Umbilical cord (tissue), 2 donors: ENCODE measurements around the gene OR5F1. TPM values are rescaled to one million over a fixed set of nuclear protein-coding genes. Genes with fewer than 3 reads are reported as not detected.

ENCODE experiments used
- DNase-seq: peaks from one replicate; pipeline ENCODE4 v3.0.0-alpha.2; 2015; ENCODE audit warnings: low spot score
- total RNA-seq: library from RNA; depleted of rRNA; stranded (reverse); fragments of >200 nt; gene quantifications from one replicate; pipeline ENCODE4 v1.2.3, GENCODE V29; 2014; ENCODE audit warnings: low replicate concordance; ENCODE audit not compliant: insufficient read depth

Gene OR5F1
- total RNA-seq: 1.4 TPM

DNA sequence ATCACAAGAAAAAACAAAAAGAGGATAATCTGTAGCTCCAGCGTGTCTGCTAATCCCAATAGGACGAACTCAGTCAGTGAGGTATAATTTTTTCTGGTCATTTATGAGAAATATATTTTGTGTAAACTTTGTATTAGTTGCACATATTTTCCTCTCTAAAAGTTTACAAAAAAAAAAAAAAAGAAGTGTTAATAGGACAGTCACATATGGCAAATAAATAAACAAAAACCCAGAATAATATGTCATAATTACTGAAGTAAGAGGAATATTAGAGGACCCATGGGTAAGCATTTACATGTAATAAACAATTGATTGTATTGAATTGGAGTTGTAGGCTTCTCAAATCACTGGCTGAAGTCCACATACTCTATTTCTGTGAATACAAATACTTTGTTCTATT, at the start of gene OR5F1:
OR5F1 (minus strand) TSS at position 101 of the 400 bp plus-strand sequence; CDS start at position 101, 0 bp downstream.
- no peak for DNase-seq

DNA sequence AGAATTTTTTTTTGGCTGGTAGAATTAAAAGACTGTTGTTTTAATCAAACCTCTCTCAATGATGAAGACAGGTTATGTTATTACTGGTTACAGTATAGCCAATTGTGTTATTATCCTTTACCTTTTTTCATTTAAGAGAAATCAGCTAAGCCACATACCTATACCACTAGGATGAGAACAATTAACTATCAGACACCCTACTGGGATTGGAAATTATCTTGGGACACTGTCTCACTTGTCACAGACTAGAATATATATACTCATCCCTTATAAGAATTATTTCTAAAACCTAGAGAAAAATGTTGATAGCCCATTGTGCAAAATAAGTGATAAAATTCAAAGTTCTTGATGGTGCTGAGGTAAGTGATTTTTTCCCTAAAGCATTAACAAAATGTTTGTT, 32.9 kb upstream of the OR5F1 start, which contains the start of gene OR5AS1:
OR5AS1 (plus strand) TSS at position 301 of the 400 bp plus-strand sequence. CDS start 2,765 bp downstream, outside the sequence.
- DNase-seq: no peak

GRCh38 chr11:56013805-56014204, 19.4 kb upstream of the OR5F1 start:
- no peak for DNase-seq

- no peak for DNase-seq
Observed at GRCh38 chr11:56010716-56011115, 16.3 kb upstream of the OR5F1 start.

DNA sequence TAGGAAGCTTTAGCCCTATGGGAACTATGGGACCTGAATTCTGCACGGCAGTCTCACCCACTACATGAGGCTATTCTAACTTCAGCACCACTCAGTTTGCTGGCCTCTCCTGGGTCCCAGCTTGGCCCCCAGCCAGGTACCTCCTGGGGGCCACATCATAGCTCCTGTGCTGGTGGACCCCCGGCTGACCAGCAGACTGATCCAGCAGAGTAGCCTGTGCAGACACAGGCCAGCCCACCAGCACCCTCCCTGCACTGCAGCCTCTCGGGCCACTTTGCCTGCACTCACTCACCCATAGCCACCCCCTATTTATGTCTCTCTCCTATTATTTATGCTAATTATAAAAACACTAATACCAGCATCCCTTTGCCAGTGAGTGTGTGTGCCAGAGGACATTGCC, 23.5 kb downstream of the OR5F1 start:
- no peak for DNase-seq

DNA sequence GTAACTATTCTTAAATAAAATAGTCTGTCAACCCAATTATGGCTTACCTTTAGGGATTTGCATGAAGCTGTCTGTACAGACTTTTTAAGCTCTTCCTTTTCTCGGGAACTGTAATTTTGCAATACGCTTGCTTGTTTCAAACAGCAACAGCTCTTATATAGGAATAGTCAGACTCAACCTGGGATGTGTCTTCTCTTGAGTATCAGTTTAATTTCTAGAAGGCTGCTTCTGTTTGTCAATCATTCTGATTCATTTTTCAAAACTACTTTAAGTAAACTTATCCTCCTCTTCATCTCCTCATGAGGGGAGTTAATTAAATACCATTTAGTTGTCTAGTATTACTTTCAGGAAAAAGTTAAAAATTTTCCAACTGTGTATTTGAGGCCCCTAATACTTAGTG, 24.6 kb downstream of the OR5F1 start, which contains the start of gene OR10AG1:
OR10AG1 (minus strand) TSS at position 101 of the 400 bp plus-strand sequence; CDS start at position 63, 38 bp downstream.
- no peak for DNase-seq

GRCh38 chr11:55967914-55968313, 26.5 kb downstream of the OR5F1 start:
- no peak for DNase-seq

- no peak for DNase-seq
Observed at GRCh38 chr11:55966391-55966790, 28.0 kb downstream of the OR5F1 start.

DNA sequence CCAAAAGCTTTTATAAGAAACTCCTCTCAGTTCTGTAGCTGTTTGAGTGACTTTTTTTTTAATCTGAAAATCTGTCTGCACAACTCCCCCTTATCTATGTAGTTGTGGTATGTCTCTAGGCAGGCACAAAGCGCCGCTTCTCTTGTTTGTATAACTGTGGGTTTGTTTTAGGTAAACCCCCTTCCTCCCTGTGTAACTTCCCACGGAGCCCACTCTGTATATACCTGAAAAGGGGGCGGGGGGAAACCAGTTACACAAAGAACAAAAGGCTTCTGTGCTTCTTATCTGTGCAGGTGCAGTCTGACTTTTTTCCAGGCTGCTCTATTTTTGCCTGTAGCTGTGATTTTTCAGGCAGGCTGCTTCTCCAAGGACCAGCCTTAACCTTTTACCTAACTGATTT, 37.9 kb downstream of the OR5F1 start:
- no peak for DNase-seq

DNA sequence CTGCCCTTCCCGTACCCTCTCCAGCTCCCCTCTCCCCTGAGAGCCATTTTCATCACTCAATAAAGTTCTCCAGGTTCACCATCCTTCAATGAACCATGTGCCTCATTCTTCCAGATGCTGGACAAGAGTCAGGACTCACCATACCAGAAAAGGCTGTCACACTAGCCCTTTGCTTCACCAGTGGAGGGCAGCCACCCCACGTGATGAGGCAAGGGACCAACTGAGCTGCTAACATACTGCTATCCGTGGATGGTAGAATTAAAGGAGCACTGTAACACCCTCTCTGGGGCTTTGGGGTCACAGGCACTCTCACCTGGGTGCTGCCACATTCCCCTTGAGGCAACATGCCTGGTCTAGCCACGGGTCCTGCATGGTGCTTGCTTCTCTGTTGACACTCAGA, 45.1 kb downstream of the OR5F1 start:
- DNase-seq: no peak

Other genes starting within 250 kb of the OR5F1 start
- gene OR5D13, start 221.2 kb downstream of the OR5F1 start, total RNA-seq: 9.9 TPM
- gene OR5D14, start 199.1 kb downstream of the OR5F1 start, total RNA-seq: 1.9 TPM
- 1.7 TPM for gene OR5L1, start 183.3 kb downstream of the OR5F1 start, total RNA-seq
- 2.2 TPM for gene OR5D18, start 175.0 kb downstream of the OR5F1 start, total RNA-seq
- 0.72 TPM for gene OR5L2, start 167.4 kb downstream of the OR5F1 start, total RNA-seq
- gene OR5D16, start 155.9 kb downstream of the OR5F1 start, total RNA-seq: 1.4 TPM
- gene TRIM51, start 111.3 kb downstream of the OR5F1 start, total RNA-seq: not detected
- gene OR5W2, start 80.0 kb downstream of the OR5F1 start, total RNA-seq: 2.9 TPM
- gene OR5I1, start 58.2 kb downstream of the OR5F1 start, total RNA-seq: 2.9 TPM
- 3.4 TPM for gene OR10AG1, start 24.7 kb downstream of the OR5F1 start, total RNA-seq
- 6.3 TPM for gene OR5AS1, start 33.0 kb upstream of the OR5F1 start, total RNA-seq
- gene OR8I2, start 98.7 kb upstream of the OR5F1 start, total RNA-seq: not detected
- 3.9 TPM for gene OR8H2, start 109.1 kb upstream of the OR5F1 start, total RNA-seq
- 2.2 TPM for gene OR8H3, start 127.7 kb upstream of the OR5F1 start, total RNA-seq
- gene OR8J3, start 145.6 kb upstream of the OR5F1 start, total RNA-seq: 2.9 TPM
- 6.0 TPM for gene OR8K5, start 165.7 kb upstream of the OR5F1 start, total RNA-seq
- gene OR5J2, start 182.0 kb upstream of the OR5F1 start, total RNA-seq: 1.4 TPM
- gene OR5T2, start 239.6 kb upstream of the OR5F1 start, total RNA-seq: 4.3 TPM